Skeletal muscle satellite cell (primary cell): Measurements from ENCODE around the gene SNRPA.
A peak's percentile ranks its signal among the peaks of the same experiment; 100 is the strongest.
"Not testable (repeated sequence)": the region's sequence is repeated elsewhere in the genome, so short reads cannot be mapped to it uniquely, and the experiment has no call there.

ENCODE experiments used
- H3K27me3 ChIP-seq: 2 replicates; pipeline ENCODE4 v1.7.0; 2013; ENCODE audit warnings: low read length; ENCODE audit not compliant: control insufficient read depth, insufficient read depth
- H3K36me3 ChIP-seq: 2 replicates; pipeline ENCODE4 v1.7.0; 2013; ENCODE audit warnings: mild to moderate bottlenecking, control low read depth, low read length; ENCODE audit not compliant: insufficient read depth
- H3K4me1 ChIP-seq: 2 replicates; pipeline ENCODE4 v1.7.0; 2013; ENCODE audit warnings: low read length; ENCODE audit not compliant: control insufficient read depth, insufficient read depth
- H3K4me2 ChIP-seq: 2 replicates; pipeline ENCODE4 v1.7.0; 2013; ENCODE audit warnings: mild to moderate bottlenecking, low read length
- H3K4me3 ChIP-seq: 2 replicates; pipeline ENCODE4 v1.7.0; 2013; ENCODE audit warnings: low read length
- H3K9ac ChIP-seq: 2 replicates; pipeline ENCODE4 v1.7.0; 2013; ENCODE audit warnings: mild to moderate bottlenecking, low read depth, low read length, moderate library complexity
- H3K9me3 ChIP-seq: replicated peaks from 2 replicates; pipeline ENCODE4 v1.7.0; 2013; ENCODE audit warnings: mild to moderate bottlenecking, control low read depth, low read length

The SNRPA gene

DNA sequence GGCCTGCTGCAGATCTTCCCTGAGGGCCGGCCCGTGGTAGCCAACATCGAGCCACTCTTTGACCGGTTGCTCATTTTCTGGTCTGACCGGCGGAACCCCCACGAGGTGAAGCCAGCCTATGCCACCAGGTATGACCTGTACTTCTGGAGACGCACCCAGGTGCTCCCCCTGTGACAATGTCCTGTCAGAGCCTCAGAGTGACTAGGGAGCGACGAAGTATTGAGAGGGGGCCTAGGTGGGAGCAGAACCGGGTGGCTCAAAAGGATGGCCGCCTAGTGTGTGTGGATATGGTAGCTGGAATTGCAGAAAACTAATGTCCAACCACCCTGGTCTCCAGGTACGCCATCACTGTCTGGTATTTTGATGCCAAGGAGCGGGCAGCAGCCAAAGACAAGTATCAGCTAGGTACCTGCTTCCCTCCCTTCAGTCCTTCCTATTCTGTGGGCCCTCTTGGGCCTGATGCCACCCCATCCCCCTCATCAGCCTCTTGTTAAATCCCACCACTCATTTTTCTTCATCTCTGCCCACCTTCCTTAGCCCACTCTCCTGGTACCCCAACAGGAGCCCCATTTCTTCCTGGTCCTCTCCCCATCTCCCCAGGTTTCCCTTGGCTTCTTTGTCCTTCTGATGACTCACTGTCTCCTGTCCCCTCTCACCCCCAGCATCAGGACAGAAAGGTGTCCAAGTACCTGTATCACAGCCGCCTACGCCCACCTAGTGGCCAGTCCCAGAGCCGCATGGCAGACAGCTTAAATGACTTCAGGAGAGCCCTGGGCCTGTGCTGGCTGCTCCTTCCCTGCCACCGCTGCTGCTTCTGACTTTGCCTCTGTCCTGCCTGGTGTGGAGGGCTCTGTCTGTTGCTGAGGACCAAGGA lies 56.4 kb downstream of the SNRPA start:
- Histone ChIP-seq H3K27me3 (no peaks in the 10 kb centered on the region), H3K36me3 (peaks cover 61% of the 10 kb centered on the region), H3K4me2 (peak overlapping the region; percentile 29), H3K4me3 (no peak overlapping the region), H3K9me3 (no peaks in the 10 kb centered on the region), H3K4me1 (peaks cover 45% of the 10 kb centered on the region), H3K9ac (no peak overlapping the region)

DNA sequence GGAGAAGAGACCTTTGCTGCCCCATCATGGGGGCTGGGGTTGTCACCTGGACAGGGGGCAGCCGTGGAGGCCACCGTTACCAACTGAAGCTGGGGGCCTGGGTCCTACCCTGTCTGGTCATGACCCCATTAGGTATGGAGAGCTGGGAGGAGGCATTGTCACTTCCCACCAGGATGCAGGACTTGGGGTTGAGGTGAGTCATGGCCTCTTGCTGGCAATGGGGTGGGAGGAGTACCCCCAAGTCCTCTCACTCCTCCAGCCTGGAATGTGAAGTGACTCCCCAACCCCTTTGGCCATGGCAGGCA lies 57.0 kb downstream of the SNRPA start:
- Histone ChIP-seq H3K9me3 (no peaks in the 10 kb centered on the region), H3K4me1 (peaks cover 43% of the 10 kb centered on the region), H3K9ac (no peak overlapping the region), H3K27me3 (no peaks in the 10 kb centered on the region), H3K4me2 (no peak overlapping the region), H3K4me3 (no peak overlapping the region), H3K36me3 (peaks cover 56% of the 10 kb centered on the region)

DNA sequence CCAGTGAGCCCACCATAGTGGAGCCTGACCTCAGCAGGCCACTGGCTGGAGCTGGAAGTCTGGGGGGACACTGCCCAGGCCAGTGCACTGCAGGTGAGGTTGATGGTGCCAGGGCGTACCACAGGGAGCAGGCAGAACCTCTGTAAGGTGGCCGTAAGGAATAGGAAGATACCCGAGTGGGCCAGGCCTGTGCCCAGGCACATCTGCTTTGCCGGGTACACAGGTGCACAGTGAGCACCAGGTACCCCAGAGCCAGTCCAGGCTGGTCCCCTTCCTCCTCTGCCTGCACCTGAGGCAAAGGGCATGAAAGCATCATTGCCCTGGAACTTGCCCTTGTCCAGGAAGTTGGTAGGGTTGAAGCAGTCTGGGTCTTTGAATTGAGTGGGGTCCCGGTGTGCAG lies 57.5 kb downstream of the SNRPA start:
- H3K36me3 ChIP-seq = peaks cover 51% of the 10 kb centered on the region
- H3K4me1 ChIP-seq = peaks cover 41% of the 10 kb centered on the region
- no peaks in the 10 kb centered on the region for H3K9me3 ChIP-seq
- H3K27me3 ChIP-seq = no peaks in the 10 kb centered on the region
- H3K4me3 ChIP-seq = no peak overlapping the region
- no peak overlapping the region for H3K9ac ChIP-seq
- H3K4me2 ChIP-seq = no peak overlapping the region

DNA sequence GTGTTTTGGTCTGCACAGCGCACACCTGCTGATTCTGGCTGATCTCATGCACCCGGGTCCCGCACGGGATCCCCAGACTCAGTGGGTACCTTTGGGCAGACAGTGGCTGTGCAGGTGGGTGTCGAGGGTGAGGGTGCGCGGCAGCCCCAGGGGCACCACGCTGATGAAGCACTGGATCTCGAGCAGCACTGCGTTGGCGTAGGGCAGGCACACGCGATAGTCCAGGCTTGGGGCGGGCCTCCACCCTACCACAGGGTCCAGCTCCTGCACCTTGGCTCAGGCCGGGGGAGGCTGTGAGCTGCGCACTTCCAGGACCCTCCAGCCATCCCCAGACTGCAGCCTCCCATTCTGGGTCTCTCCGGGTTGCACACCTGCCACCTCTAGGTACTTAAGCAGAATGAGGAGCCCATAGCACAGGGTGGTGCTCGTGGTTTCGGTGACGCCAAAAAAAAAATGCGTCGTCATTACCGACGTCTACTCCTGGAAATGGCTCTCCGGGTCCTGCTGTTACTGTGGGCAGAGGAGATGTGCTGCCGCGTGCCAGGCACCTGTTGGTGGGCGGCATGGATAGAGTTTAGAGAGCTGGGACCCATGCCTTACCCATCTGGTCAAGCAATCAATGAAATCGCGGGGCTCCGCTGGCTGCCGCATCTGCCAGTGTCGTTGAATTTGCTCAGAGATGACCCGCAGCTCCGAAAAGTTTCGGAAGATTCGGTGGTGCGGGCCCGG lies 58.5 kb downstream of the SNRPA start:
- Histone ChIP-seq H3K4me3 (no peak overlapping the region), H3K36me3 (peaks cover 40% of the 10 kb centered on the region), H3K9ac (no peak overlapping the region), H3K27me3 (no peaks in the 10 kb centered on the region), H3K4me1 (peaks cover 35% of the 10 kb centered on the region), H3K9me3 (no peaks in the 10 kb centered on the region), H3K4me2 (peak overlapping the region; percentile 89)

DNA sequence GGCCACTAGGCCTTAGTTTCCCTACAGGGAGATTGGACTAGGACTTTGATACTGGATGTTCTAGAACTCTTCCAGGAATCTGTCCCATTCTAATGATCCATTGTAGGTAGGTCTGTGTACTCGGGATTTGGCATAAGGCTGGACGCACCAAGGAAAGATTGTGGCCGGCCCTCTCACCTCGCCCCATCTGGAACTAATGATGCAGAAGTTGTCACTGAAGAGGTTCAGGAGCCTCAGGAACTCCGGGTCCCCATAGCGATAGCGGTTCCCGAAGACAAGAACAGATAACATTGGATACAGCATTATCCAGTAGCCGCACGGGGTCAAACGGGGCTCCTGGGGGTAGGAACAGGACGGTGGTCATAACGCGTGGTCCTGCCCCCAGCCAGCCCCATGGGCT lies 59.2 kb downstream of the SNRPA start:
- peaks cover 29% of the 10 kb centered on the region for H3K4me1 ChIP-seq
- H3K4me2 ChIP-seq = peak overlapping the region; percentile 89
- H3K36me3 ChIP-seq = peaks cover 36% of the 10 kb centered on the region
- H3K4me3 ChIP-seq = no peak overlapping the region
- H3K27me3 ChIP-seq = no peaks in the 10 kb centered on the region
- H3K9me3 ChIP-seq = no peaks in the 10 kb centered on the region
- H3K9ac ChIP-seq = no peak overlapping the region

DNA sequence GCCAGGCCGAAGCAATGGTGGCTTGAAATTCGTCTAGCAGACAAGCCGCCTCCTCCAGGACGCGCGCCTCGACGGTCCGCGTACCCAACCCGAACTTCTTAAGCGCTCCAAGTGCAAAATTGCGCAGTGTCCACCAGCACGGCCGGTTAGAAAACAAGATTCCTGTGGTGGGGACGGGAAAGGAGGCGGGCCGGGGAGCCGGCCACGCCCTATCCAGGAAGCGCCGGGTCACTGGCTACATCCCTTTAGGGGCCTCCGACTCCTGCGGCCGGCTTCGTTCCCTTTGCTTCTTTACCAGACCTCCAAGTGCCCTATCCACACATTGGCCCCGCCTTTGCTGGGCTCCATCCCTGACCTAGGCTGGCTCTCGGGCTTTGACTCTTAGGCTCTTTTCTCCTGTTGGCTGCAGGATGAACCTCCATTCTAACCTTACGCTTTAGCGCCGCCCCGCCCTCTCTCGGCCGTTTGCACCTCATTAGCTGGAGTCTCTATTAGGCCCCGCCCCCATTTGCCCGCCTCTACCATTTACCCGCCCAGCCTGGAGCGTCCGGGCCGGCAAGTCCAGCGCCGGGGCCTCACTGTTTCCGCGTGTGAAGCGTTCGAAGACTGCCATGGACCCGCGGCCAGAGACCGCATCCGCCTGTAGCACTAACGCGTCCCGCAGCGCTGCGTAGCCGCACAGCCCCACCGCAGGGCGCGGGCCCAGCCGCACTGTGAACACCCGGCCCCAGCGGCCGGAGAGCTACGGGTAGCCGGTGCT lies 59.8 kb downstream of the SNRPA start:
- Histone ChIP-seq H3K4me1 (peaks cover 28% of the 10 kb centered on the region), H3K4me3 (peak overlapping the region; percentile 73), H3K4me2 (peak overlapping the region; percentile 89), H3K36me3 (peaks cover 30% of the 10 kb centered on the region)
- not testable (repeated sequence) for H3K27me3 ChIP-seq, H3K9me3 ChIP-seq, H3K9ac ChIP-seq

DNA sequence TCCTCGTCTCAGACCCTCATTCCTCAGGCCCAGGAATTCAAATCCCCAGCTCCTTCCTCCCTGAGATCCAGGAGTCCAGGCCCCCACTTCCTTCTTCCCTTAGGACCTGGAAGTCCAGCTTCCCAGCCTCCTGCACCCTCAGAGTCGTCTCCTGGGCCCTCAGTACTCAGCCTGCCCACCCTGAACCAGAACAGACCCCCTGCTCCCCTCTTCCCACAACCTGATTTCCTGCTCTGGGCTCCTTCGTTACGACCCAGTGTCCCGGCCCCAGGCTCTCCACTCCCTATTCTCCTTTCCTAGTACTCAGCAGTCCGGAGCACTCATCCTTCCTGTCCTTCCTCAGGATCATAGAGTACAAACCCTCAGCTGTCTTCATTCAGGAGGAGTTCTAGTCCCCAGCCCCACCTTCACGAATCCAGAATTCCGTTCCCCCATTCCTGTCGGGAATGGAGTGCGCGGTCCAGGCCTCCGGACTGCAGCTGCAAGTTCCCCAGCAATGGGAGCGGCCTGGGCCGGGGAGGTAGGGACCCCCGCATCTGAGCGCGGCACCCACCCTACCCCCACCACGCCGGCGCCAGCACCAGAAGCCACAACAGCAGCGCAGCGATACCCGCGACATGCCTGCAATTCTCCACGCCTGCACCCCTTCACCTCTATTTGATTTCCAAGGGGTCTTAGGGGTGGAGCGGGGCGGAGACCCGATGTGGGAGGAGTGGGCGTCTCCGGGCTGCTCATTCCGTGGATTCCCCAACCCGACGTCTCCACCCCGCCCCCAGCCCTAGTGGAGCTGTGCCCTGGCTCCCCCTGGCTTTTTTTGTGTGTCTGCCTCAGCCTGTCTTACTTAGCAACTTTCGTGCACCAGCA lies 60.7 kb downstream of the SNRPA start:
- Histone ChIP-seq H3K9me3 (no peaks in the 10 kb centered on the region), H3K27me3 (no peaks in the 10 kb centered on the region), H3K9ac (no peak overlapping the region), H3K4me1 (peaks cover 20% of the 10 kb centered on the region), H3K4me3 (peak overlapping the region; percentile 20), H3K4me2 (peak overlapping the region; percentile 89), H3K36me3 (peaks cover 30% of the 10 kb centered on the region)

DNA sequence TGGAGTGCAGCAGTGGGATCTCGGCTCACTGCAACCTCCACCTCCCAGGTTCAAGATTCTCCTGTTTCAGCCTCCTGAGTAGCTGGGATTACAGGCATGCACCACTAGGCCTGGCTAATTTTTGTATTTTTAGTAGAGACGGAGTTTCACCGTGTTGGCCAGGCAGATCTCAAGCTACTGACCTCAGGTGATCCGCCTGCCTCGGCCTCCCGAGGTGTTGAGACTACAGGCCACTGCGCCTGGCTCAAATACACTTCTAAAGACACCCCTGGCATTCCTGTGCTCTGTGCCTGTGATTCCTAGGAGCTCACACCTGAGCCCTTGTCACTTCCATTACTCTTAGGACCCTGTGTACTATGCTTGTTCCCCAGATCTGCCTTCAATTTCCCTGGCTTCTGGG lies 61.6 kb downstream of the SNRPA start:
- H3K4me2 ChIP-seq, H3K9ac ChIP-seq, H3K4me3 ChIP-seq, H3K27me3 ChIP-seq, H3K9me3 ChIP-seq: not testable (repeated sequence)
- Histone ChIP-seq H3K36me3 (peaks cover 24% of the 10 kb centered on the region), H3K4me1 (peaks cover 19% of the 10 kb centered on the region)

DNA sequence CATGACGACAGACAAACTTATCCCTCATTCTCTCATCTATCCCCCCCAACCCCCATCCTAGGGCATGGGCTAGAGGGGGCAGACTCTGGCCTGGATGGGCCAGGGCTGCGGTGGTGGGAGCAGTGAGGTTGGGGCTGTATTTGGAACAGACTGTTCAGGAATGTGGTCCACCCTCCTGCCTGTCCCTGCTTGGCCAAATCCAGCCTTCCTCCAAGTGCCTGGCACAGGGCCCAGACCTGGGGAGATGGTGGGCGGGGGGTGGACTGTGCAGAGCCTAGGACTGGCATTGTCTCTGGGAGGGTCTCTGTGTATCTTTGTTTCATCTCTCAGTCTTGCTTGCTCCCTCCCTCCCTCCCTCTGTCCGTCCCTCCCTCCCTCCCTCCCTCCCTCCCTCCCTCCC lies 62.2 kb downstream of the SNRPA start:
- Histone ChIP-seq H3K4me1 (peaks cover 19% of the 10 kb centered on the region), H3K27me3 (no peaks in the 10 kb centered on the region), H3K36me3 (peaks cover 18% of the 10 kb centered on the region), H3K4me3 (no peak overlapping the region), H3K4me2 (no peak overlapping the region), H3K9ac (no peak overlapping the region), H3K9me3 (no peaks in the 10 kb centered on the region)
